Left ventricle myocardium superior (tissue), 1 donor: ENCODE data around the gene STN1. TPM values are rescaled to one million over a fixed set of nuclear protein-coding genes. Genes with fewer than 3 reads are reported as not detected.

Source experiments
- ATAC-seq: fragments of 200-7000 bp; cut with Tn5 transposase; one replicate; pipeline ENCODE4 v1.9.1; 2020; ENCODE audit warnings: mild to moderate bottlenecking, moderate library complexity
- DNase-seq: peaks from one replicate; pipeline ENCODE4 v3.0.0-alpha.2; 2020
- intact Hi-C: fragments of 100-400 bp; cut with micrococcal nuclease; formaldehyde crosslinking; loops from one replicate; pipeline ENCODE4 v1.11.0; 2022
- total RNA-seq: library from RNA; stranded (reverse); fragmentation: NEBNext Ultra II Directional; extraction: Animal tissue kit (Norgen Biotek cat#: 25700); gene quantifications from one replicate; pipeline ENCODE4 v1.2.1, GENCODE V29; 2021
- donor health status: DM: no; HTN: yes; CAD: no; lungs with severe emphysema.

Gene STN1
- total RNA-seq, 1 donor from 2014 or later, result 33.2 TPM

DNA sequence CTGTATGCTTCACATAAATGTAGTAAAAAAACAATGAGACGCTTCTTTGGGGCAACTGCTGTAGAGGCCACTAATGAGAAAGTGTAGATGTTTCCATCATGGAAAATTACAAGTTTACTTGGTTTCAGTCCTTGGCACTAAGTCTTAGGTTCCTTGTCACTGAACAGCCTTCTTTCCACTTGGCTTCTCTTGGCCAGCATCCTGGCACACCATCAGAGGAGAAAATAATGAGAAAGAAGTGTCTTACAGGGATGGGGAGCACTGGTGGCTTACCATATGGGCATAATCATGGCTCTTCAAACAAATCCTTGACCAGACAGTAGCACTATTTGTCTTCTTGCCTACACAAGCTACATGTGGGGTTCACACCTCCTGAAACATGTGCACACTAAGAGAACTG is 40.1 kb downstream of the STN1 start:
- intact Hi-C loops, result no loop called here
- ATAC-seq, result no peak
- DNase-seq, result no peak

DNA sequence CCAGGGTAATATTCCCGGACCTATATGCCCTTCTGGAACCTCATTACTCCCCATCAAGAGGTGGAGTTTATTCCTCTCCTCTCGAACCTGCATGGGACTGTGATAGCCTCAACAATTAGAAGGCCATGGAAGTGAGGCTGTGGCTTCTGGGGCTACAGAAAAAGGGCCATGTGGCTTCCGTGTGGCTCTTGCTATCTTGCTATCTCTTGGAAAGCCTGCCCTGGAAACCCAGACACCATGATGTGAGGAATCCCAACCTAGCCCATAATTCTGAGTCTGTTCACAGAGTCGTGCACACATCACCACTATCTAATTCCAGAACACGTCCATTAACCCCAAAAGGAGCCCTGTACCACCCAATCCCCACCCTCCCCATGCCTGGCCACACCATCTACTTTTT is 41.8 kb downstream of the STN1 start:
- DNase-seq, result no peak
- ATAC-seq, result no peak
- intact Hi-C loops, result no loop called here

DNA sequence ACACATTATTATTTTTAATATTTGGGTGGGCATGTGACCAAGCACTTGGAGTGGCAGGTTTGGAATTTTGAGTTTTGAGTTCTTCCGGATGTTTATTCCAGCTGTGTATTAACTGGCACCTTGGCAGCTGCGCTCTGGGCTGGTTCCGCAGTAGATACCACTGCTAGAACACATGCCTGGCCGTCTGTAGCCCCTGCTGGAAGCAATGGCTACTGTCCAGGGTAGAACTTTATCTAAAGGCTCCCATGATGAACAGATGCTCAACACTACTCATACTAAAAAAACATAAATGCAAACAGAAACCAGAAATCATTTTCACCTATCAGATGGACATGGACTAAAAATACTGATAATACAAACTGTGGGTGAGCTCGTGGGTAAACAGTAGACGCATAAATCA is 43.3 kb downstream of the STN1 start:
- intact Hi-C loops, result no loop called here
- DNase-seq, result no peak
- ATAC-seq, result peak; percentile 59

DNA sequence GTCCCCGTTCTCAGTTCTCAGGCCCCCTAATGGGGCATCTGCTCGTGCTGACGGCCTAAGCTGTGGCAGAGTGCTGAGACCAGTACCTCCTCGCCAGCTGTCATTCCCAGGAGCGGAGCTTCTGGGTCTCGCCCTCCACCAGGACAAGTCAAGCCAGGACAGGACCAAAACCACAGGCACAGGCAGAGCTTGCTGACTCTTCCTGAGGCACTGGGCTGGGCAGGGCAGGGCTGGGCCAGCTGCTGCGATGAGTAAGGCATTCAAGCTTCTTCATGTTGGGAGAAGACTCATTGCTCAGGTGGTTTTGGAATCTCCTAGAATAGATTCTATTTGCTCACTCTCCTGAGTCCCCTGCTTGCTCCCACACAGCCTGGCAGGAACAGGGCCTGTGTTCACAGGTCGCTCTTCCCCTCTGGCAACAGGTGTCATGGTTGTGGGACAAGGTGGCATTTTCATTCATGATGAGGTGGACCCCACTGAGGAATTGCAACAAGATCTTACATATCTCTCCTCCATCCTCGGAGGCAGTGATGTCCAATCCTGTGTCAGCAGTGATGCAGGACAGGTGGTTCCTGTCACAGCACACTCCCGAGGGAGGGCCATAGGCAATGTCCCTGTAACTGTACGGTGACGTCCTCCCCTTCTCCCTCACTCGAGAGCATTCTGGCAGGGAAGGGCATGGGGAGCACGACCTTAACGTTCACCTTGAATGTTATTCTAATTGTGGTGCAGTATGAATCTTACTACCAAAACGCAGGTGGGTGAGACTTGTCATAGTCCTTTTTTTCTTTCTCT is 45.6 kb downstream of the STN1 start:
- intact Hi-C loops, result no loop called here
- DNase-seq (no peak), ATAC-seq (peak; percentile 33)

DNA sequence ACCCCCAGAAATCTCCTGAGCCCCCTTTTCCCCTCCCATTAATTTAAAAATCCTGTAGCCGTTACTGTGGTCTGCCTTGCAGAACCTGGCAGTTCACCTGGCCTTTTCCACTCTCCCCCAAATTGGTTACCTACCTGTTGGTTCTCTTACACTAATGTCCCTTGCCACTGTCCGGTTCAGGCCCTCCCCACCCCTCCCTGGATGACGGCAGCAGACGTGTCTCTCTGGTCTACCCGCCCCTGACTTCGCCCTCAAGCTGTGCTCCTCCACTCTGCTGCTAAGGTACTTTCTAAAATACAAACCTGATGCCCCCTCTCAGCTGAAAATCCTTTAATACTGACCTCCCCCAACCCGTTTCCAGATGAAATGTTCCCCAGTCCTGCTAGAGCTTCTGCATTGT is 47.0 kb downstream of the STN1 start:
- no peak for ATAC-seq
- intact Hi-C loops, result no loop called here
- no peak for DNase-seq

DNA sequence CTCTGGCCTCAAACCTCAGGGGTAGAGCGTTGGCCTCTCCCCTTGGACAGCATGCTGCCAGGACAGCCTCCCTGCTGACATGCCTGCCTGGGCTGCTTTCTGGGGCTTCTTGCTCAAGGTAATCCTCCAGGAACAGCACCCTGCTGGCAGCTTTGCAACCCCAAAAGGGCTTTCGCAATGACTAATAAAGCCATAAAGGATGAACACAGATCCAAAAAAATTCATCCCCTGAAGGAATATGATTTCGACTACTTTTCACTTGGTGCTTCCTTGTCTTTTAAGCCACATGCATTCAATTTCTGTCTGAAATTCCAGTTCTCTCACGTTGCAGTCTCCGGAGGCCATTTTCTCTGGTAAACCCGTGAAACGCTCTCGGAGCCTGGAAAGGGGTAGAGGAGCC is 47.5 kb downstream of the STN1 start:
- DNase-seq, result no peak
- intact Hi-C loops, result no loop called here
- ATAC-seq, result no peak

DNA sequence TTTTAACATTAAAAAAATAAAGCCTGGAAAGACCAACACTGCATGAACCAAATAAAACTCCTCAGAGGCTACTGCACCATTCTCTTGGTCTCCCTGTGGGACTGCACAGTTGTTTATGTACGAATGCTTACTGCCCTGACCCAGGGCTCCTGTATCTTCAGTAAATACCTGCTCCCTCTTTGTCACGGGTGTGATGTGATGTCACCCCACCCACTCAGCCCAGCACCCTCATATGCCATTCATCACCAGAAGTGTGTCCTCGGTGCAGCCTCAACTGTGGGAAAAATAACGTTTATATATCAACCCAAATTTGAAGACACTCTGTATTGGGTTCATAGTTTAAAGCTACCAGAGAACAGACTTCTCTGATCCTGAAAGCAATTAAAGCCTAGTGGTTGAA is 48.6 kb downstream of the STN1 start:
- DNase-seq, result no peak
- no peak for ATAC-seq
- intact Hi-C loops, result no loop called here

DNA sequence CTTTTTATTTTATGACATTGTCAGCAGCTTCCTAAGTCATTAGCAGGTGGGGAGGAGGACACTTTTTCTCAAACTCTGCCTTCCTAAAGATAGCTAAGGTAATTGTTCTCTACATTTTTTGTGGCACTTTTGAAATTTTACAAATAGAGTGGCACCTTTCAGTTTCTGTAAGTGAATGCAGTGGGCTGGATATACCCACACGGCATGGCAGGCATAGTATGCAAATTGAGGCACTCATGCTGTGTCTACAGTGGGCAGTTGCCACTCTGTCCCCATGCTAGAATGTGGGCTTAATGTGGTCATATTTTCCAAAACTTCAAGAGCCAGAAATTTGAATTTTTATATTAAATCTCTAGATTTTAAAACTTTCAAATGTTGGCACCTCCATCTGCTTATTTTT is 49.8 kb downstream of the STN1 start:
- intact Hi-C loops, result no loop called here
- DNase-seq, result no peak
- ATAC-seq, result no peak

DNA sequence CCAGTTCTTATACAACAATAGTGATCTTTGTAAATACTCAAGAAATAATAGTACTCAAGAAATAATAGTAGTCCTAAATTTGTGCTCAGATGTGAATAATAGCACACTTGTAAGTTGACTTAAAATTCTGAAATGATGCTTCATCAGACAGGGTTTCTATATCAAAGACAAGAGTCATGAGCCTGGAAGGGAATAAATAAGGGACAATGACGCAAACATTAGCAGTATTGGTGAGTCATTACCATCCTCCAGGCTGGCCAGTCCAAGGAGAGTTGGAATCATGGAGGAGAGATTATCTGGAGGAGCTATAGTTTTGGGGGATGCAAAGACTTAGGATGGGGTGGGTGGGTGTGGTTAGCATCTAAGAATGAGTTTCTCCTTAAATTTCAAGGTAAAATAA is 56.5 kb downstream of the STN1 start:
- DNase-seq (no peak), ATAC-seq (no peak)
- intact Hi-C loops, result no loop called here

DNA sequence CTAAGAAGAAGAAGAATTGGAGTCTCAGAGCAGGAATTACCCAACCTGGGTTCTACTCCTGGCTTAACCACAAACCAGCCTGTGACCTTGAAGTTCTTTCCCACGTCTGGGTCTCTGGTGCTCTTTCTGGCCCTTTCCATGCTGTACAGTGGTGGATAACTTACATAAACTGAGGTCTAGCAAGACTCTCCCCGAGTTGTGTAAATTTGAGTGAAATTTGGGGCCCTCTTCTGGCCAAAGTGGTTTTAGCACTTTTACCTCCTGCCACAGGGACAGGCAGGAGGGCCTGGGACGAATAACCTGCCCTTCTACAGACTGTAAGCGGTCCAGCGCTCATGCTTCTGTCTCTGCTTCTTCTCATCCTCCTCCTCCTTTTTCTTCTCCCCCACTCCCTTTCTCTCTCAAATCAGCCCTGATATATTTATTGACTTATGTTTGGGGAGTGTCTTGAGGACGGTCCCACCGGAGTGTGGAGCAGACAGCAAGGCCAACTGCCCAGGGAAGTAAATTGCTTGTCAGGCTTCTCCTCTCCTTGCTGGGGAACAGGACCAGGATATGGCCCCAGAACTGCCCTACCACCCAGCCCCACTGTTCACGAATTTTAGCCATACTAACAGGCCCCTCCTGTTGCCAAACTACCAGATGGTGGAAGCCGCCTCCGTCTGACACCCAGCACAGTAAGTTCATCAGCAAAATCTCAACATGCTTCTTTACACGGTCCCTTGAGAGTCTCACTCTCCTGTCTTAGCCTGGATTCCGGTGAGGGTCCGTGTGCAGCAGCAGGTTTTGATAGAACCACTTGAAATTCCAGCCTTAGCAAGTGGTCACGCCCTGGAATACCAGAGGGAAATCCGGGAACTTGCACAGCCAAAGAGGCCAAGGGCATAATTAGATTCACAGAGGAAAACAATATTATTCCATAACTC is 58.6 kb downstream of the STN1 start:
- DNase-seq (no peak), ATAC-seq (peak; percentile 66)
- intact Hi-C loops, result loop anchor here (2.0 kb wide), 1 partner anchor 145 kb away; no protein-coding TSS in a partner anchor

DNA sequence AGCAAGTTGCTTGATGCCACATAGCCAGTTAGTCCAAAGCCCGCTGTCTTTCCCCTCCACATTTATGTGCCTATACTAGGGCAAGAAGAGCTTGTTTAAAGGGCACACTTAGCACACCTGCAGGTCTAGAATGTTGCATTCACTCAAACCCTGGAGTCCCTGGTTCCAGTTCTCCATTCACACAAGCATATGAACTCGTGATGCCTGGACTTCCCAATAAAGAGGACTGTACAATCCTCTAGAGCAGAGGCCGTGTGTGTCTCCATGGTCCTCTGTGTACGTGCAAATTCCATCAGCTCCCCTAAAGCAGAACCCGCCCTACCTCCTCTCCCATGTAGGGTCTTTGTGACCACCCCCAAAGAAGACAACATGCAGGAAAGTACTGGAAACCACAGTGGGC is 59.6 kb downstream of the STN1 start:
- DNase-seq (no peak), ATAC-seq (no peak)
- intact Hi-C loops, result loop anchor here (2.0 kb wide), 1 partner anchor 144 kb away; no protein-coding TSS in a partner anchor

DNA sequence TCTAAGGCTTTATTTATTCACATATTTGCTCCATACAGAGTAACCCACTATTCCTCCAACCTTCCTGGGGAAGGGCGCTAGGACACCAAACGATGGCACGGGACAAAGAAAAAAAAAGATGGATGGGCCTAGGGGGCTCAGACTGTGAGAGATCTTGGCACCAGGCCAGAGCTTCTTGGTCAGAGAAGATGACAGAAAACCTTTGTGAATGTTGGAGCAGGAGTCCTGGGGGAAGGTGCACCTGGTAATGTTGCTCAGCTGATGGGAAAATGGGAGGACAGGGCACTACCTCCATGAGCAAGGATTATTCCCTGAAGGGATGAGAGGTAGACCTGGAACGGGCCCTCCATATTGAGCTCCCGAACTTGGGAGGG is 61.2 kb downstream of the STN1 start:
- DNase-seq, result no peak
- intact Hi-C loops, result no loop called here

DNA sequence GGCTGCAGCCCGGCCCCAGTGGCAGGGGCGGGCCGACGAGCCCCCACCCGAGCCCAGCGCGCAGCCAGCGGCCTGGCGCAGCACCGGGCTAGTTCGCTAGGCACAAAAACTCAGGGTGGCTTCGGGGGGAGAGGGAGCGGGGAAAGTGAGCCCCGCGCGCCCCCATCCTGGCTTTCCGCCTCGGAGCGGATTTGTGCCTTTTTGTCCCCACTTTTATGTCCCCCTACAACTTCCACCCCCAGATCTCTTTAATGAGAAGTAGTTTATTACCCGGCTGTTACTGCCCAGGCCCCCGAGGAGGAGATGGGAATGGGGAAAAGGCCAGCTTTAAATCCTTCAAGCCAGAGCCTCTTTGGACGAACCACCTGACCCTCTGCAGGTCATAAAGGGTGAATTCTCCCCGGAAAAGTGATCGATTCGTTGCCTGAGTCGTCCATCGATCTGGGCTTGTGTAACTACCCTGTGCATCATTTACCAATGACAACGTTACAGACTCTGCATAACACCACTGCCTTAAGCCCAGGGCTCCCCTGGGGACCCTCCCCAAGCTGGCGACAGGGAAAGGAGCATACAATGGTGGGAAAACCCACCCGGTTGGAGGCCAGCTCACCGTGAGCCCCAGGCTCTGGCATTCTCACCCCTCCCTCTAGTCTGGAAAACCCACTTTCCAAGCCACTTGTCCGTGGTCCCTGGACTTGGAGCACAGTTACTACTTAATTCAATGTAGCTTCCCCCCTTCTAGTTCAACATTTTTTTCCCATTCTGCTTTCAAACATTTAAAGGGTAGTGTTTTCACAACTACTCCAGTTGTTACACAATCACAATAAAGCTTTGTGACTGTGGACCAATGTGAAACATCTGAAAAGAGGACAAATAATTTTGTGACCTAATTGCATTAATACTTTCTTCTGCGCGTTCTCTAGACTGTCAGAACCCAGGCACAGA is 61.9 kb downstream of the STN1 start:
- intact Hi-C loops, result no loop called here
- no peak for DNase-seq
- no peak for ATAC-seq

More for the DNA sequence above, 61.2 kb downstream of the STN1 start:
- ATAC-seq, result no peak

DNA sequence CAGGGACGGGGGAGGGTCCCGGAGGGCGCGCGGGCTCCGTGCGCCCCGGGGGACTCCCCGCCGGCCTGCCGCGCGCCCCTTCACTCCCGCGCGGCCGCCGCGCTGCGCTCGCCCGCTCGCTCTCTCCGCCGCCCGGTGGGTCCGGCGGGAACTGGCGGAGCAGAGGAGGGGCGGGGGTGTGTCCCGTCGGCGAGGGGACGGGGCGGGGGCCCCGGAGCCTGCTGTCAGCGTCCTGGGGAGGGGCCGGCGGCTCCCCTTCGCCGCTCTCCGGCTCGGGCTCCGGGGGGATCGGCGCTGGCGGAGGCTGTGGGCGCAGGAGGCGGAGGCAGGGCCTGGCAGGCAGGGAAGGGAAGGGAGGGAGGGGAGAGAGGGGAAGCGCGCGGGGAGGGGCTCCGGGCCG is 62.6 kb downstream of the STN1 start, which contains the start of gene SH3PXD2A:
SH3PXD2A (minus strand) TSS at position 153 of the 400 bp plus-strand sequence. CDS start 310 bp downstream, outside the sequence.
- peak; percentile 72 for DNase-seq
- ATAC-seq, result peak; percentile 28
- intact Hi-C loops, result no loop called here

DNA sequence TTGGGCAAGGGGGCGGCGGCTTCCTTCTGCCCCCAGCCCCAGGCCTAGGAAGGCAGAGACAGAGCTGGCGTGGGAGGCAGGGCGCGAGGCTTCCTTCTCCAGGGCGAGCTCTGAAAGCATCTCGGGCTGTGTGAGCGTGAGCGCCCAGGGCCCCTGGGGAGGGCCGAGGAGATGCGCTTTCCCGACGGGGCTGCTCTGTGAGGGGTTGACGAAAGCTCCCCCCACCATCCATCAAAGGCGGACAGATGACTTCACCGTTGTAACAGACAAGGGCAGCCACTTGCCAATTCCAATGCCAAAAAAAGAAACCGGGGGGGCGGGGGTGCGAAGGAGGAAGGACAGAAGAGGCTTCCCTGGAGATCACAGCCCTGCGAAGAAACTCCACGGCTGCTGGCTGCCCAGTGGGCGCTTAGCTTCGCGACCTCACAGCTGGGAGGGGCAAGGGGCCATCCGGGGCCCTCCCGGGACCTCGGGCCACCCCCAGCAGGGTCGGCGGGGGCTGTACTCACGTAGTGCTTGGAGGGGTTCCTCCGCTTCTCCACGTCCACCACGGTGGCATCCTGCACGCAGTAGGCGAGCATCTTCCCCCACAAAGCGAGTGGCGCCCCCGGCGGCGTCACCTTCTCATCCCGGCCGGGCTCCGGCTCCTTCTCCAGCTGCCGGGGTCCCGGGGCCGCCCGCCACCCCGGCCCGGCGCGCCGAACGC is 63.1 kb downstream of the STN1 start:
- intact Hi-C loops, result no loop called here
- ATAC-seq, result peak; percentile 40
- DNase-seq, result peak; percentile 73

DNA sequence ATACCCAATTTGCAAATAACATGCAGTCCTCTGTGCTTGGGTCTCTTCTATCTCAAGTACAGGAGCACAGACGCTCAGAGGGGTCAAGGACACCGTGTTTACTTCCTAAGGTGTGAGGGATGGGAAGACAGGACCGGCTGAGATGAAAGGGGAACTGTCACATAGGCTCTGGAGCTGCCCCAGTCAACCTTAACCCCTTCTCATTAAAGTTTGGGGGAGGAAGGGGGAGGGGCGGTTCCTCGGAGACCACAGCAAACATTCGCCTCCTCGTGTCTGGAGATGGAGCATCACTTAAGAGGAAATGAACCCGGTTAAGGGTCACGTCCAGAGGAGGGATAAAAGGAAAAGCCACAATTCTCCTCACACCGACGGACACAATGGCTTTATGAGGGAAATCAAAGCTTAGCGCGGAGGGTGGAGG is 63.7 kb downstream of the STN1 start:
- ATAC-seq (peak; percentile 2), DNase-seq (no peak)
- intact Hi-C loops, result no loop called here

DNA sequence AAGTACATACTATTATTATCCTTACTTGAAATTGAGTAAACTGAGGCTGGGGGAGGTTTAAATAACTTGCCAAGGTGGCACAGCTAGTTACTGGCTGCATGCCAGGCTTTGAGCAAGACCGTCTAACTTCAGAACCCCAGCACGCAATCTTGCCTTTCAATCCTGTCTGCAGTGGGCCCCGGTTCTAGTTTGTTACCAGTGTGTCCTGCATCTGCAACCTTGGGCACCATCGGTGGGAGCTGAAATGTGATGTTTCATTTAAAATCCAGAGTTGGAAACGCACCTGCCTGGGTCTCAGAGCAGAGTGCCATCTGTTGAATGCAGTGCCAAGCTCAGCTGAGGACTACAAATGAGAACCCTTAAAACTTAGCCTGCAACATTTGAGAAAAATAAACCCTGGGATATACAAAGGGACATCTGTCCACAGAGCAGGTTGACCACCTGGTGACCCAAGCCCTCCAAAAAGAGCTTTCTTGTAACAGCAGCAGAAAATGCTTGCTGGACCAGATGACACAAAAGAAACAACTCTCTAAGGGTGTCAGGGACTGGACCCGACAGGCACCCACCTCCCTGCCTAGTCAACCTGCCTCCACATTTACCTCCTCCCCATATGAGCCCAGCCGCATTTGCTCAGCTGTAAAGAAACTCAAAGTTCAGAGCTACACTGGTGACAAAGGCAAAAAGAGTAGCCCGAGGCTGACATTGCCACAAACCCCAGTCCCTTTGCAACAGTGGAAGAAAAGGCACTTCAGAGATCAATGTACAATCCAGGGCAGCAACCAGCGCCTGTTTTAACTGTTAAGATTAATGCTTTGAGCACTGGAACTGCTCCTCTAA is 64.3 kb downstream of the STN1 start:
- DNase-seq (no peak), ATAC-seq (no peak)
- intact Hi-C loops, result no loop called here

DNA sequence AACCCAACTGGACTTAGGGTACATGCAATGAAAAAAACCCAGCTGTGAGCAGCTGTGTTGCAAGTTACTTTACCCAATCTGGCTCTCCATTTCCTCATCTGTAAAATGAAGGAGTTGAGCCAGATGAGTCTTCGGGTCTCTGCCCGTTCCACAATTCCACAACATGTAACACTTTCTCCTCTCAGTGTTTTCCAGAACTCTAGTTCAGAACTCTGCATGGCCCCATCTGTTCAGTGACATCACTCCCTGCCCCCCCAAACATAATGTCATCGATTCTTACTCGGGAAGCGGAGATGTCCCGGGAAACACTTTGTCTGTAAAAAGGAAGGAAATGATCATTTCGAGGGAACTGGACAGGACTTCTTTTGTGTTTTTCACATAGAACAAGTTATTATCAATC is 65.1 kb downstream of the STN1 start:
- peak; percentile 27 for ATAC-seq
- no peak for DNase-seq
- intact Hi-C loops, result no loop called here
